Raji (cell line): Measurements from ENCODE around the gene PADI2.

Experiments
- POLR2A ChIP-seq: IDR thresholded peaks from 2 replicates; pipeline ENCODE4 v1.6.1; 2011; ENCODE audit warnings: low read depth, low read length, control low read depth; ENCODE audit not compliant: insufficient read depth

Gene PADI2

GRCh38 chr1:17040135-17040534 is 79.1 kb downstream of the PADI2 start:
- no peak for TF ChIP-seq POLR2A

GRCh38 chr1:17039522-17039921 is 79.7 kb downstream of the PADI2 start:
- no peak for TF ChIP-seq POLR2A

- TF ChIP-seq POLR2A, result no peak
Measured at GRCh38 chr1:17033481-17033880, 85.8 kb downstream of the PADI2 start.

GRCh38 chr1:17032741-17033140 is 86.5 kb downstream of the PADI2 start:
- no peak for TF ChIP-seq POLR2A

GRCh38 chr1:17031436-17031835 is 87.8 kb downstream of the PADI2 start:
- TF ChIP-seq POLR2A, result no peak

- no peak for TF ChIP-seq POLR2A
Measured at GRCh38 chr1:17030206-17030605, 89.0 kb downstream of the PADI2 start.

- TF ChIP-seq POLR2A, result no peak
Measured at GRCh38 chr1:17028662-17029188, 90.5 kb downstream of the PADI2 start.

- TF ChIP-seq POLR2A, result no peak
Measured at GRCh38 chr1:17027900-17028299, 91.4 kb downstream of the PADI2 start.

GRCh38 chr1:17027403-17027802 is 91.8 kb downstream of the PADI2 start:
- no peak for TF ChIP-seq POLR2A

GRCh38 chr1:17024721-17025120 is 94.5 kb downstream of the PADI2 start:
- no peak for TF ChIP-seq POLR2A

GRCh38 chr1:17023573-17023972 is 95.7 kb downstream of the PADI2 start:
- TF ChIP-seq POLR2A, result no peak

GRCh38 chr1:17023102-17023501 is 96.1 kb downstream of the PADI2 start:
- TF ChIP-seq POLR2A, result no peak

GRCh38 chr1:17021896-17022295 is 97.4 kb downstream of the PADI2 start:
- no peak for TF ChIP-seq POLR2A

- no peak for TF ChIP-seq POLR2A
Measured at GRCh38 chr1:17020502-17020901, 98.7 kb downstream of the PADI2 start.

- TF ChIP-seq POLR2A, result no peak
Measured at GRCh38 chr1:17018849-17019248, 100.4 kb downstream of the PADI2 start.

GRCh38 chr1:17017435-17017834 is 101.8 kb downstream of the PADI2 start:
- no peak for TF ChIP-seq POLR2A
